Fibroblast of mammary gland (primary cell): ENCODE results near the gene ADAMTS20.

ENCODE experiments used
- DNase-seq: peaks from one replicate; pipeline ENCODE4 v3.0.0-alpha.2; 2010; ENCODE audit warnings: low read depth
- H3K4me3 ChIP-seq: 2 replicates; pipeline ENCODE4 v1.5.1; 2011; ENCODE audit warnings: low read depth, mild to moderate bottlenecking, low read length, moderate library complexity; ENCODE audit not compliant: control insufficient read depth
- TF ChIP-seq, protein P1 (sequence below): conservative IDR thresholded peaks from 2 replicates; pipeline ENCODE4 v1.5.1; 2011; ENCODE audit warnings: low read depth, low read length, inconsistent platforms; ENCODE audit not compliant: control insufficient read depth, insufficient read depth

ADAMTS20 gene

DNA sequence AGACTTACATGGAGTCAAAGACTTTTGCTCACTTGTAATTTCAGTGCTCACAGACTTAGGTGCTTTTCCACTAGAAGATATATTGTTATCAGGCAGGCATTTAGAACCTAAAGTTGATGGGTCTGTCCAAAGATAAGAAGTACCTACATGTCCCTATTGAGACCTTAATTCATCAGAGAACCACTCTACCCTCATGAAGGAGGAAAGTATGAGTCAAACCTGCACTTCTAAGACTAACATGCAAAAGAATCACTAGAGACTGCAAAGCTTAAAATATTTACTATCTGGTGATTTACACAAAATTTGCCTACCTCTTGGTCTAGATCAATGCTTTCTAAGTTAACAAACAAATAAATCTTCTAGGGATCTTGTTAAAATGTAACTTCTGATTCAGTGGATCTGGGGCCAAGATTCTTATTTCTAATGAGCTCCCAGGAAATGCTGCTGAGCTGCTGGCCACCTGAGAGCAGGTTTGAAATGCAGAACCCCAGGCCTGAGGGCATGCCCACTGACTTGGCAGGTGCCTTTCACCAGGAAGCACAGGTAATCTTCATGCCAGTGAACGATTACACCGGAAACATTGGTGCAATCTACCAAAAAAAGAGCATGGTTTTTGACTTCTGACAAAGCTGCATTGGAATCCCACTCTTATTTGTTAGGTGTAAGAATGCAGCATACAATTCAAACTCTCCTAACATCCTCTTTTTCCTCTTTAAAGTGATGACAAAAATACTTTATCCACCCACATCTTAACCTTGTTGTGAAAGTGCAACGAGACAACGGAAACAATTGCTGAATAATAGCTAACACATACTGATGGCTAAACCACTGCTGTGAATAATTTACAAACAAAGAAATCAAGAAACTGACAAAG, 214.2 kb downstream of the ADAMTS20 start:
- DNase-seq, result peak; percentile 45
- H3K4me3 ChIP-seq, result no peak overlapping the region
- TF ChIP-seq, protein P1, sequence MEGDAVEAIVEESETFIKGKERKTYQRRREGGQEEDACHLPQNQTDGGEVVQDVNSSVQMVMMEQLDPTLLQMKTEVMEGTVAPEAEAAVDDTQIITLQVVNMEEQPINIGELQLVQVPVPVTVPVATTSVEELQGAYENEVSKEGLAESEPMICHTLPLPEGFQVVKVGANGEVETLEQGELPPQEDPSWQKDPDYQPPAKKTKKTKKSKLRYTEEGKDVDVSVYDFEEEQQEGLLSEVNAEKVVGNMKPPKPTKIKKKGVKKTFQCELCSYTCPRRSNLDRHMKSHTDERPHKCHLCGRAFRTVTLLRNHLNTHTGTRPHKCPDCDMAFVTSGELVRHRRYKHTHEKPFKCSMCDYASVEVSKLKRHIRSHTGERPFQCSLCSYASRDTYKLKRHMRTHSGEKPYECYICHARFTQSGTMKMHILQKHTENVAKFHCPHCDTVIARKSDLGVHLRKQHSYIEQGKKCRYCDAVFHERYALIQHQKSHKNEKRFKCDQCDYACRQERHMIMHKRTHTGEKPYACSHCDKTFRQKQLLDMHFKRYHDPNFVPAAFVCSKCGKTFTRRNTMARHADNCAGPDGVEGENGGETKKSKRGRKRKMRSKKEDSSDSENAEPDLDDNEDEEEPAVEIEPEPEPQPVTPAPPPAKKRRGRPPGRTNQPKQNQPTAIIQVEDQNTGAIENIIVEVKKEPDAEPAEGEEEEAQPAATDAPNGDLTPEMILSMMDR, result no peak

DNA sequence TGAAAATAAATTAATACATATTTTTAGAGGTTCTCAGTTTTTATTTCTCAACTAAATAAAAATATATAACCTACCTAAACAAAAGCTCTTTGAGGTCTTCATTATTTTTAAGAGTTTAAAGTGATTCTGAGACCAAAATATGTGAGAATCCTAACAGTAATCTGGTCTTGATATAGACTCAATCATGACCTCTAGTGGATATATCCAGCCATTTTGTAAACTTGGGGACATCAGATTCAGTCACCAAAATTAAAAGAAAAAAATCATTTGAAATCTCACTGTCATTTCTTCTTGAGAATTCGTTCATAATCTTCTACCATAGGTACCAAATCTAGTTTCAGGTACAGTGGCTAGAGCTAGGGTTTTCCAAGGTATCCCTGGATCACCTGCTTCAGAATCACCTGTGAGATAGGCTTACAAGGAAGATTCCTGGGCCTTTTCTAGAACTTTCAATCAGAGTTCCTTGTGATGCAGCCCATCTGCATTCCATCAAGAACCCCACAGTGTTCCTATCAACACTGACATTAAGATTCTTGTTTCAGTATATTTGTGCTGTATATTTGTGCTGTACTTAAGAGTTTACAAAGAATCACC, 214.9 kb downstream of the ADAMTS20 start:
- DNase-seq, result peak; percentile 74
- TF ChIP-seq, protein P1, result peak; percentile 61
- no peak overlapping the region for H3K4me3 ChIP-seq

DNA sequence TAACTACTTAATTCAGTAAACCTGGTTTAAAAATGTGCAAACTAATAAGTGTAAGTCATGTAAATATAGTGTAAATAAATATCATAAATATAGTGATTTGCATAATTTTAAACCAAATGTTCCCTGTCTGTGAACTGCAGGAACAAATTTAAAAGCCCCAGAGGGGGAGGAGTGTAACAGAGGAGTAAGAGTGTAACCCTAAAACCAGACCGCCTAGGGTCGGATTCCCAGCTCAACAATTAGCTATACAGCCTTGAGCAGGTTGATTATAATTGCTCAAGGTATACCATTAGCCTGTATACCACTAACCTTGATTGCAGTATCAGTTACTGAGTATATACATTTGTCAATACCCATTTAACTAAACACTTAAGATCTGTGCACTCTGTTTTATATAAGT, 218.4 kb downstream of the ADAMTS20 start:
- DNase-seq, result no peak
- TF ChIP-seq, protein P1, result no peak
- H3K4me3 ChIP-seq, result no peak overlapping the region

DNA sequence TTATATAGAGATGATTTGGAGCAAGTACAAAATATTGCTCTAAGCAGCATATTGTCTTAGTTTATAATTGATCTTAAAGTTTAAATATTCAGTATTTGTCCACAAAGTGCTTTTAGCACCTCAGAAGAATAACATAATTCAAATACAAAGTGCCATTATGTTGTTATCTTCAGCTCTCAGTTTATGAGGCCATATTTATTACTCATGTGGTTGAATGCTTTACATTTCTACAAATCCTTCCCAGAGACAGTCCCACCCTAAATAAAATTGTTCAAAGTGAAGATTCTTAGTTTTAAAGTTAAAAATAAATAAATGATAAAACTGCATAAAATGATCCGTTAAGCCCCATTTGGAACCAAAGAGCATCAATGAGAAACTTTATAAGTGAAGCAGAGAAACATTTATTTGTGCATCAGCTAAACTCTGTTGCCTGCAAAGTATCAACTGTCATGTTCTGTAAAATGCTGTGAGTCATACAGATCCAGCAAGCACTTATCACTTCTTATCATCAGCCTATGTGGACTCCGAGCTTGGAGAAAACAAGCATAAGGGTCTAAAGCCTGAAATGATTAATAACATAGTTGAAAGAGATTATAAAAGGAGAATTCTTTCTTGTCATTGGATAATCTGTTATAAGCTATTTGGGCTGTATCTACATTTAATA, 218.9 kb downstream of the ADAMTS20 start:
- no peak overlapping the region for H3K4me3 ChIP-seq

DNA sequence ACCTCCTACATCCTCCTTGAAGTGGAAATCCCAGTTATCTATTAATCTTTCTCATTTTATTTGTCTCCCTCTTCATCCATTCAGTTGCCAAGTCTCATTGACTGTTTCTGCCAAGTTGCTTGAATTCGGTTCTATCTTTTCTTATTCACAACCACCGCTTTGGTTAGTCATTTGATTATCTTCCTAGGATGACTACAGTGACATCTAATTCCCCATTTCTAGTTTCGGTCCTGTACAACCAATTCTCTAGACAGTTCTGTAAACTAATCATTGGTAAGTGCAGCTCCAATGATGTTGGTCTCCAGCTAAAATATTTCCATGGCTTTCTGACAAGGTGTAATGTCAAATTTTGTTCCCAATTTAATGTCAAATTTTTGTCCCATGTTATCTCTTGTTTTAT, 220.1 kb downstream of the ADAMTS20 start:
- TF ChIP-seq, protein P1, result no peak
- no peak for DNase-seq
- H3K4me3 ChIP-seq, result no peak overlapping the region

More for the DNA sequence above, 218.9 kb downstream of the ADAMTS20 start:
- DNase-seq, result peak; percentile 74
- TF ChIP-seq, protein P1, result no peak

DNA sequence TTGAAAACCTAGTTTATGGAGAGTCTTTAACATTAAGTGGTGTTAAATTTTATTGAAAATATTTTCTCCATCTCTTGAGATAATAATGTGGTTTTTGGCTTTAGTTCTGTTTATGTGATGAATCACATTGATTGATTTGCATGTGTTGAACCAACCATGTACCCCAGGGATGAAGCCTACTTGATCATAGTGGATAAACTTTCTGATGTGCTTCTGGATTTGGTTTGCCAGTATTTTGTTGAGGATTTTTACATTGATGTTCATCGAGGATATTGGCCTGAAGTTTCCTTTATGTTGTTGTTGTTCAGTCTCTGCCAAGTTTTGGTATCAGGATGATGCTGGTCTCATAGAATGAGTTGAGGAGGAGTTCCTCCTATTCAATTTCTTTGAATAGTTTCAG, 222.6 kb downstream of the ADAMTS20 start:
- DNase-seq, result peak; percentile 70
- no peak overlapping the region for H3K4me3 ChIP-seq
- TF ChIP-seq, protein P1, result no peak
